RCC 7860 (cell line): ENCODE results near the gene TENM4.

ENCODE experiments used
- DNase-seq: peaks from one replicate; pipeline ENCODE4 v3.0.0-alpha.2; 2015; ENCODE audit warnings: low spot score
- FAIRE-seq: peaks from 2 replicates; lab custom pipeline; 2012; peaks lifted over from hg19 to GRCh38; lab: Jason Lieb, UNC

The TENM4 gene

DNA sequence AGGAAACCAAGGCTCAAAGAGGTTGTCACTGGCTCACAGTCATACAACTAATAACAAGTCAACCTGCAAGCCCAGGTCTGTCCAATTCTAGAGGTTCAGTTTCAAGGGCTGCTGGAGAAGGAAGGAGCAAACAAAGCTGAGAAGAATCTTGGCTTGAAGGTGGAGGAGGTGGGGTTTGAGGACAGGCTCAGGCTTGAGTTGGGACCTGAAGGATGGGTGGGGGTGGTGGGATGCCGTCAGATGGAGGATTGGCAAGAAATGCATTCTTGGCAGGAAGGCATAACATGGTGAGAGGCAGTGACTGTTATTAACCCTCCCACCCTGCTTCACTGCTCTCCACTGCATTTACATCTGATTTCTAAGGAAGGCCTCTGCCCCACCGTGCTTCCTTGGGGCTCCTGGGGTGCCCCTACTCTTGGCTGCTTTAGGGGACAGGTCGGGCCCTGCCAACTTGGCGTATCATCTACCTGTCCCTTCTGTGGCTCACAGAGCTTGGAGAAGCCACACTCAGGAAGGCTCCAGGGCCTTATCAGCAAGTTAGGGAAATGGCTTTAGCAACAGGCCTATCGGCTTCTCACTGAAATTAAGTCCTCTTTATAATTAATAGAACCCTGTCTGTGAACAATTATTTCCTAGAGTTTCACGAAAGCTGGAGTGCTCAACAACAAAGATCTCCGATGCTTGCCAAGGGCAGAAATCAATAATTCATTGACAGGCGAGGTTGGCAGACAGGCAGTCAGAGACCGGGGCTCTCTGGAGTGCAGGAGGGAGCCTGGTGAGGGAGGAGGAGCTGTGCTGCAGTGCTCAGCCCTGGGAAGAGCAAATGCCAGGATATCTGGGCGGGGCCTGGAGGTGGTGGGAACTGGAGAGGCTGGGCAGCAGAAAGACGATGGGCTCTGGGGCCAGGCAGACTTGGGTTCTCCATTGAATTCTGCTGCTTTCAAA lies 781.2 kb downstream of the TENM4 start:
- FAIRE-seq: no peak
- no peak for DNase-seq

GRCh38 chr11:78657968-78658839 lies 782.6 kb downstream of the TENM4 start:
- no peak for FAIRE-seq
- no peak for DNase-seq

DNA sequence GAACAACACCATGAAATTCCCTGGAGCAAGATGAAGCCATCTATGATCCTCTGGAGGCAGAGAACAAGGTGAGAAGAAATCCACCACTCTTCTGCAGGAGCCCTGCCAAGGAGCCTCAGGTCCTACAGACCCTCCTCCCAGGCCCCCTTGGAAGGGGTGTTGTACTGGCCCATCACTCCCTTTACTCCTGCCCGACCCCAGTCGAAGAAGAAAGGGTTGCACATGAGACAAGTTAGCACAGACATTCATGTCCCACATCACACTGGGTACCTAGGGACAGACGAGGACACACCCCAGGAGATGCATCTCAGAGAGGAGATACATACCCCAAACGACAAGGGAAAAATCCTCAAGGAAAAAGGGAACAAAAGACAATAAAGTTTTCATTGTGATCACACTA lies 783.4 kb downstream of the TENM4 start:
- FAIRE-seq: no peak
- no peak for DNase-seq

GRCh38 chr11:78656984-78657383 lies 783.8 kb downstream of the TENM4 start:
- DNase-seq (no peak), FAIRE-seq (no peak)

- DNase-seq: no peak
Measured at GRCh38 chr11:78656327-78656726, 784.5 kb downstream of the TENM4 start.

DNA sequence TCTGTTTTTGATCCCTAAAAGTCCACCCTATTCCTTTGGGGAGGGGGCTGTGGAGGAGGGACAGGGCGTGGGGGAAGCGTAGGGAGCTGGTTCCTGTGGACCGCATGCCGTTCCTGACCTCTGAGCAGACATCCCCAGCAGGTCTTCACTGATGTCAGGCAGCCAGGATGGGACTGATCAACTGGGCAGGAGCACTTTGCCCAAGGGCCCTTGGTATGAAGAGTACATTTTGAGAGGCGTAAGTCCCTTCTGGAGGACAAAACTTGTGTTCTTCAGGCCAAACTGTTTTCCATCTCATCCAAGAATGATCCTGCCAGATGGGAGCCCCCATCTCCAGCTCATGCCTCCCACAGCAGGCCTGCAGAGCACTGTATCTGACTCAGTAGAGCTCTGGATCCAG lies 785.3 kb downstream of the TENM4 start:
- FAIRE-seq: no peak
- no peak for DNase-seq

More at GRCh38 chr11:78656327-78656726, 784.5 kb downstream of the TENM4 start:
- FAIRE-seq: no peak

DNA sequence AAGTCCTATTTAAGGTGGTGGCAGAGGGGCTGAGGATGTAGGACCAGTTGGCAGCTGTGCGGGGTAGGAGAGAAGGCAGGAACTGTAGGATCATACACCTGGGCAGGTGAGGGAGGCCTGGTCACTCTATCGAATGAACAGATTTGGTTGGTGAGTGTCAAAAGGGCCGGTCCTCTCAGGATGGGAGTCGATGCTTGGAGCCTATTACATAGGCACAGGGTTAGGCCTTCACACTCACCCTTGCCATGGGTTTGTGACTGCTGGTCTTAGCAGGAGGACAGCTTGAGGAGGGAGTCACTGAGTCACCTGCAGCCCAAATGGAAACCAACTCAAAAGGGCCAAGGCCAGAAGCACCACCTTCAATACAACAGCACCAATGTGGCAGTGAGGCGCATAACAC lies 786.0 kb downstream of the TENM4 start:
- DNase-seq (no peak), FAIRE-seq (no peak)

DNA sequence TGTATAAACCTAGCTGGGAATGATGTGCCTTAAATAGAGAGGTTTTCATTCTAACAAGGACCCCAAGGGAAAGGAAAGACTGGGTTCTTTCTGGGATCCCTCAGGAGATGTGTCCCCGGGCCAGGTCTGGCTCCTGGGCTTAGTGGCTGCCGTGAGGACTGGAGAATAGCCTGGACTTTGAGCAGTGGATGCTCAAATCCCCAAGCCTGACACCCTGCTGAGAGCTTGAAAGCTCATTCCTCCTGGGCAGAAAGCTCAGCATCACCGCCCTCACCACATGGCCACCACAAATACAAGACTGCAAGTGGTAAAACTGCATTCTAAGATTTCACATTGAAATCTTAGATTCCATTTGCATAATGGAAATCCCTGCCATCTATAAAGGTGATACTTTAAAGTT lies 786.8 kb downstream of the TENM4 start:
- no peak for FAIRE-seq
- no peak for DNase-seq

GRCh38 chr11:78653294-78653909 lies 787.4 kb downstream of the TENM4 start:
- DNase-seq: no peak
- no peak for FAIRE-seq

- no peak for FAIRE-seq
- DNase-seq: no peak
Measured at GRCh38 chr11:78652843-78653239, 788.0 kb downstream of the TENM4 start.

GRCh38 chr11:78651923-78652842 lies 788.6 kb downstream of the TENM4 start:
- FAIRE-seq: no peak
- DNase-seq: no peak

DNA sequence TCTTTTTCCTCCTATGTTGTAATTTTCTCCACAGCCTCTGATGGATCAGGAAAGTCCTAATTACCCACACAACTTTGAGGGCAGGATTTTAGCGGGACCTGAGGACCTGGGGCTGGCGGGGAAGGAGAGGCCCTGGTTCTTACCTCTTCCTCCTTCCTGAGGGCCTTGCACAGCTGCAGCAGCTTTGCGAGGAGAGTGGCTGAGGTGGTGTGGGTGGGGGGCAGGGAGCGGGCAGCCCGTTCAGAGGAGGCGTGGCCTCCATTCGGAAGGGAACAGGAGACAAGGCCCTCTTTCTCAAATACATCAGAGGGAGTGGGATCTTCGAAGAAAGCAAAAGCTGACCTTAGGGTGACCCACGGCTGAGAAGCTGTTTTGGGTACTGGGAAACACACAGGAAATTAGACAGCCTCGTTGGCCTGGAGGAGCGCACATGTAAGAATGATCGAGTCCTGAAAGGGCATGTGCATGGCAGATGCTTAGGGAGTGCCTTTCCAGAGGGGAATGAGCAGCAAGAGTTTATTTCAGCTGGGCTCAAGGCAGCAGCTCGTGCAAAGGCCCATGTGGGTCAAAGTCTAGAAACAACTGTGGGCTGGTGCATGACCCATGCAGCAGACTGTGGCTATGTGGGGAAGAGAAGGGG lies 789.6 kb downstream of the TENM4 start:
- DNase-seq (no peak), FAIRE-seq (no peak)

- no peak for DNase-seq
- no peak for FAIRE-seq
Measured at GRCh38 chr11:78649361-78650215, 791.2 kb downstream of the TENM4 start.

- DNase-seq: no peak
Measured at GRCh38 chr11:78647986-78648875, 792.6 kb downstream of the TENM4 start.

DNA sequence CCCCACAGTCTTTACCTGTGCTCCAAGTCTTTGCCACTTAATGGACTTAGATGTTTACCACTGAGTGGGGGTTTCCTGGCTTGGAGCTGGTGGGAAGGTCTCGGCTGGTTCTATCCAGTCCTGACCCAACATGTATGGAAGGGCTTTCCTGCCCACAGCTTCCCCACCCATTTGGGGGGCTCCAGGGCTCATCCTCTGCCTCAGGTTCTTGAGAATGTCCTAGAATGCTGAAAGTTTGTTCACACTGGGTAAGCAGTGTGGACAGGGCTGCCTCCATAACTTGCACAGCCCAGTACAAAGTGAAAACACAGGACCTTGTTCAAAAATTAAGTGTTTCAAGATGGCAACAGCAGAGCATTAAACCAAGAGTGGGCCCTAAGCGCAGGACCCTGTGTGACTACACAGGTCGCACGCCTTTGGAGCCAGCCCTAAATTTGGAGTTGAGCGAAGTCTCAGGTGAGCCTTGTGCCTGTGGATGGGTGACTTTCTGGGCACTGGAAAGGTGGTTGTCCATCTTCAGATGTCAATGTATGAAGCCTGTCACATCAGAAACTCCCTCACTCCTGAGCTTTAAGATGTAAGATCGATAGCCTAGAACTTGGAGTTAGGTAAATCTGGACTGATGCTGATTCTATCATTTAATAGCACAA lies 793.4 kb downstream of the TENM4 start:
- DNase-seq (no peak), FAIRE-seq (no peak)

More at GRCh38 chr11:78647986-78648875, 792.6 kb downstream of the TENM4 start:
- no peak for FAIRE-seq

DNA sequence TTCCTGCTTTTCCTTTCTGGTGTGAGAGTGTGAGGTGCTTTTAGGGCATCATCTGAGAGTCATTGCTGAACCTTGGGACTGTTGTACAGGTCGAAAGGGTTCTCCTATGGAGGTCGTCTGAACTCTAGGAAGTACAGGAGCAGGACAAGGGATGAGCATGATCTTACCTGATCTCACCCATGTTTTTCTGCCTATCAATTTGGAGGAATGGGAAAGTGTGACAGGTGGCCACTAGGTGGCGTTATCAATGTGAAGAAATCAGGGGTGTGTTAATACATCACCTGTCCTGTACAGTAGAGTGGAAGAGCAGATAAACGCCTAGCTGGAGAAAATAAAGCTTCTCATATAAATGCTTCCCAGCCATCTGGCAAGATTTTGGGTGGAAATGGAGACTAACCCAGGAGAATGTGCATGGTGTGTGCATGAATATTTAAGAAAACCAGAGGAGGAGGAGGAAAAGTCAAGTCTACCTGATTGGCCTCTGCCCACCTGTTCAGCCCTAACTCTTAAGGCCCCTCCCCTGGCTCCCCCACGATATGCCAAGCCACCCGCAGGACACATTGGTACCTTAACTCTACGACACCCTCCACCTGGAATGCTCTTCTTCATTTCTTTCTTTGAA lies 794.2 kb downstream of the TENM4 start:
- FAIRE-seq (peak; percentile 22), DNase-seq (peak; percentile 50)
